Duodenal mucosa (tissue), 2 donors: ENCODE data around the gene M1AP.
A peak's percentile ranks its signal among the peaks of the same experiment; 100 is the strongest.

Experiments
- H3K27ac ChIP-seq: one replicate; pipeline ENCODE4 v1.7.0; 2013; ENCODE audit warnings: low read depth, low read length
- H3K27me3 ChIP-seq, 2 donors: one replicate each; pipeline ENCODE4 v1.7.0; 2013; ENCODE audit warnings: low read length in 2 of 2, control low read depth in 1 of 2; ENCODE audit not compliant: insufficient read depth in 2 of 2, control insufficient read depth in 1 of 2
- H3K36me3 ChIP-seq, 2 donors: one replicate each; pipeline ENCODE4 v1.7.0; 2013; ENCODE audit warnings: low read length in 2 of 2, control low read depth in 1 of 2; ENCODE audit not compliant: insufficient read depth in 2 of 2, control insufficient read depth in 1 of 2
- H3K4me1 ChIP-seq, 2 donors: one replicate each; pipeline ENCODE4 v1.7.0; 2013; ENCODE audit warnings: low read length in 2 of 2, control low read depth in 1 of 2; ENCODE audit not compliant: insufficient read depth in 2 of 2, control insufficient read depth in 1 of 2
- H3K4me3 ChIP-seq, 2 donors: one replicate each; pipeline ENCODE4 v1.7.0; 2013; ENCODE audit warnings: low read length in 2 of 2, low read depth in 1 of 2
- H3K9ac ChIP-seq, 2 donors: one replicate each; pipeline ENCODE4 v1.7.0; 2013; ENCODE audit warnings: low read length in 2 of 2, low read depth in 1 of 2
- H3K9me3 ChIP-seq, 2 donors: one replicate each; pipeline ENCODE4 v1.7.0; 2013; ENCODE audit warnings: low read length in 2 of 2, control low read depth in 1 of 2; ENCODE audit not compliant: control insufficient read depth in 1 of 2

M1AP gene

GRCh38 chr2:74515271-74515980, 132.7 kb downstream of the M1AP start:
- H3K36me3 ChIP-seq, result peaks cover 5 to 18% of the 10 kb centered on the region in 2 donors
- H3K27me3 ChIP-seq, result peaks cover 69 to 87% of the 10 kb centered on the region in 2 donors
- H3K4me3 ChIP-seq, result peak overlapping the region; percentile 15 to 50
- H3K4me1 ChIP-seq, result peaks cover 6 to 24% of the 10 kb centered on the region in 2 donors
- H3K27ac ChIP-seq, result no peak overlapping the region
- no peaks in the 10 kb centered on the region for H3K9me3 ChIP-seq
- no peak overlapping the region for H3K9ac ChIP-seq

GRCh38 chr2:74514368-74515270, 133.5 kb downstream of the M1AP start, which contains the start of gene TLX2:
Gene TLX2 (plus strand): TSS chr2:74514450. CDS start chr2:74514807, 357 bp downstream.
- H3K4me3 ChIP-seq, result peak within 1 kb of the TSS in 1 of 2 donors; percentile 15
- peaks cover 6 to 24% of the 10 kb centered on the region in 2 donors for H3K4me1 ChIP-seq
- no peaks in the 10 kb centered on the region for H3K9me3 ChIP-seq
- peaks cover 69 to 93% of the 10 kb centered on the region in 2 donors for H3K27me3 ChIP-seq
- H3K27ac ChIP-seq, result no peak within 1 kb of the TSS
- no peak within 1 kb of the TSS for H3K9ac ChIP-seq
- H3K36me3 ChIP-seq, result peaks cover 5 to 10% of the 10 kb centered on the region in 2 donors

- H3K9me3 ChIP-seq, result no peaks in the 10 kb centered on the region
- peaks cover 6 to 24% of the 10 kb centered on the region in 2 donors for H3K4me1 ChIP-seq
- no peak overlapping the region for H3K9ac ChIP-seq
- no peak overlapping the region for H3K4me3 ChIP-seq
- peaks cover 61 to 85% of the 10 kb centered on the region in 2 donors for H3K27me3 ChIP-seq
- H3K36me3 ChIP-seq, result peaks cover 5% of the 10 kb centered on the region in 2 donors
- H3K27ac ChIP-seq, result no peak overlapping the region
Measured at GRCh38 chr2:74513605-74514367, 134.3 kb downstream of the M1AP start.

- Histone ChIP-seq H3K4me3 (no peak overlapping the region), H3K27ac (no peak overlapping the region), H3K27me3 (peaks cover 55 to 85% of the 10 kb centered on the region in 2 donors), H3K9ac (no peak overlapping the region), H3K9me3 (no peaks in the 10 kb centered on the region), H3K36me3 (peaks cover 0 to 5% of the 10 kb centered on the region in 2 donors), H3K4me1 (peaks cover 11 to 30% of the 10 kb centered on the region in 2 donors)
Measured at GRCh38 chr2:74512744-74513604, 135.2 kb downstream of the M1AP start.

GRCh38 chr2:74511104-74511989, 136.8 kb downstream of the M1AP start:
- H3K4me1 ChIP-seq, result peaks cover 13 to 33% of the 10 kb centered on the region in 2 donors
- H3K9me3 ChIP-seq, result no peaks in the 10 kb centered on the region
- H3K27ac ChIP-seq, result no peak overlapping the region
- H3K27me3 ChIP-seq, result peaks cover 45 to 71% of the 10 kb centered on the region in 2 donors
- H3K9ac ChIP-seq, result no peak overlapping the region
- H3K36me3 ChIP-seq, result no peaks in the 10 kb centered on the region
- H3K4me3 ChIP-seq, result no peak overlapping the region

- Histone ChIP-seq H3K4me1 (peaks cover 20 to 32% of the 10 kb centered on the region in 2 donors), H3K27ac (no peak overlapping the region), H3K9ac (no peak overlapping the region), H3K27me3 (peaks cover 36 to 62% of the 10 kb centered on the region in 2 donors), H3K9me3 (no peaks in the 10 kb centered on the region), H3K4me3 (no peak overlapping the region), H3K36me3 (peaks cover 0 to 7% of the 10 kb centered on the region in 2 donors)
Measured at GRCh38 chr2:74510272-74510671, 137.9 kb downstream of the M1AP start.

GRCh38 chr2:74507926-74508520, 140.1 kb downstream of the M1AP start:
- peak overlapping the region; percentile 77 to 89 for H3K9ac ChIP-seq
- H3K4me3 ChIP-seq, result peak overlapping the region; percentile 94 to 98
- no peaks in the 10 kb centered on the region for H3K9me3 ChIP-seq
- peaks cover 36 to 37% of the 10 kb centered on the region in 2 donors for H3K4me1 ChIP-seq
- H3K27ac ChIP-seq, result peak overlapping the region; percentile 100
- peaks cover 0 to 11% of the 10 kb centered on the region in 2 donors for H3K36me3 ChIP-seq
- H3K27me3 ChIP-seq, result peaks cover 15 to 39% of the 10 kb centered on the region in 2 donors
